GM03348 (cell line): Measurements from ENCODE around the gene WNT8A.

Experiments used
- DNase-seq: peaks from one replicate; pipeline ENCODE4 v3.0.0; 2012; ENCODE audit warnings: low spot score

Gene WNT8A

DNA sequence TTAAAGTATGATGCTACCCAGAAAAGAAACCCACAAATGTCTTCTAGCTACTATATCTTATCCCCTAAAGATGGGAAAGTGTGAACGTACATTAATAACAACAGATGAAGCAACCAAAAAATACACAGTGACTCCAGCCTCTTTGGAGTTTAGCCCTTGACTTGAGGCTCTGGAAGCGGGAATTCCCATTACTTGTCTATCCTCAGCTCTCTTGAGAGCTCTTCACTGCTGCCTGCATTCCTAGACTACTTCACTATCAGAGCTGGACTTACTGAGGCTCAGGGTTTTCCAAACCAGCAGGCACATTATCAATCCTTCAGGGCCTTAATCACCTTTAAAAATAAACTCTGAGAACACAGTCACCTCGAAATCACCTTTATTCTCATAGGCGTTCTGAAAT lies 56.4 kb downstream of the WNT8A start:
- DNase-seq: no peak
